Esophagus mucosa (tissue), 1 donor: ENCODE data around the gene ABHD17A. TPM values are rescaled to one million over a fixed set of nuclear protein-coding genes. Genes with fewer than 3 reads are reported as not detected.
"Not testable (repeated sequence)": the region's sequence is repeated elsewhere in the genome, so short reads cannot be mapped to it uniquely, and the experiment has no call there.

Experiments used
- ATAC-seq: fragments of 200-7000 bp; cut with Tn5 transposase; one replicate; pipeline ENCODE4 v1.9.1; 2020
- total RNA-seq: library from RNA; stranded (reverse); gene quantifications from one replicate; pipeline ENCODE4 v1.2.4, GENCODE V29; 2023
- donor health status: DM: yes; HTN: yes; CAD: no.

ABHD17A gene
- total RNA-seq, 1 donor from 2014 or later: 50.9 TPM

GRCh38 chr19:1880611-1881392 lies 4.5 kb downstream of the ABHD17A start:
- no peak for ATAC-seq

GRCh38 chr19:1879982-1880381 lies 5.3 kb downstream of the ABHD17A start:
- ATAC-seq: not testable (repeated sequence)

- not testable (repeated sequence) for ATAC-seq
Measured at GRCh38 chr19:1878583-1878982, 6.7 kb downstream of the ABHD17A start.

GRCh38 chr19:1877280-1877660 lies 8.0 kb downstream of the ABHD17A start:
- not testable (repeated sequence) for ATAC-seq

GRCh38 chr19:1876496-1877279 lies 8.6 kb downstream of the ABHD17A start:
- ATAC-seq: peak; percentile 8

- peak; percentile 92 for ATAC-seq
Measured at GRCh38 chr19:1875646-1876495, 9.4 kb downstream of the ABHD17A start.

- not testable (repeated sequence) for ATAC-seq
Measured at GRCh38 chr19:1875265-1875645, 10.0 kb downstream of the ABHD17A start.

GRCh38 chr19:1874554-1875185 lies 10.6 kb downstream of the ABHD17A start:
- no peak for ATAC-seq

GRCh38 chr19:1873524-1874473 lies 11.5 kb downstream of the ABHD17A start:
- peak; percentile 1 for ATAC-seq

- ATAC-seq: peak; percentile 27
Measured at GRCh38 chr19:1872807-1873523, 12.3 kb downstream of the ABHD17A start.

- ATAC-seq: no peak
Measured at GRCh38 chr19:1871630-1872029, 13.7 kb downstream of the ABHD17A start.

- ATAC-seq: no peak
Measured at GRCh38 chr19:1871140-1871597, 14.1 kb downstream of the ABHD17A start.

- no peak for ATAC-seq
Measured at GRCh38 chr19:1868971-1869370, 16.3 kb downstream of the ABHD17A start.

GRCh38 chr19:1867349-1867724 lies 18.0 kb downstream of the ABHD17A start:
- no peak for ATAC-seq

- ATAC-seq: no peak
Measured at GRCh38 chr19:1866693-1867348, 18.5 kb downstream of the ABHD17A start.

GRCh38 chr19:1865172-1866010 lies 19.9 kb downstream of the ABHD17A start:
- no peak for ATAC-seq

GRCh38 chr19:1864480-1865171 lies 20.7 kb downstream of the ABHD17A start:
- peak; percentile 25 for ATAC-seq
